Central memory CD8-positive, alpha-beta T cell (primary cell): ENCODE measurements around the gene NTF3.

Experiments used
- ATAC-seq: fragments of 150-1000 bp; cut with Tn5 transposase; replicated peaks from 2 replicates; pipeline ENCODE4 v1.10.0; 2022; ENCODE audit warnings: mild to moderate bottlenecking, moderate FRiP score, moderate number of reproducible peaks; ENCODE audit not compliant: poor library complexity, severe bottlenecking; ENCODE audit errors: extremely low read depth
- DNase-seq, 2 donors: peaks; one replicate each; pipeline ENCODE4 v3.0.0; 2021; ENCODE audit warnings: low spot score in 2 of 2
- H3K27ac Mint-ChIP-seq: one replicate; pipeline ENCODE4 v1.8.0; 2022; ENCODE audit warnings: low read depth, mild to moderate bottlenecking, moderate library complexity, mixed read lengths
- H3K27me3 Mint-ChIP-seq: one replicate; pipeline ENCODE4 v1.8.0; 2022; ENCODE audit warnings: mixed read lengths
- H3K36me3 Mint-ChIP-seq: one replicate; pipeline ENCODE4 v1.8.0; 2022; ENCODE audit warnings: mild to moderate bottlenecking, moderate library complexity, mixed read lengths; ENCODE audit not compliant: insufficient read depth
- H3K4me1 Mint-ChIP-seq: one replicate; pipeline ENCODE4 v1.8.0; 2022; ENCODE audit warnings: mixed read lengths
- H3K4me3 Mint-ChIP-seq: one replicate; pipeline ENCODE4 v1.8.0; 2022; ENCODE audit warnings: mild to moderate bottlenecking, moderate library complexity, mixed read lengths
- H3K9me3 Mint-ChIP-seq: one replicate; pipeline ENCODE4 v1.8.0; 2022; ENCODE audit warnings: mixed read lengths

Gene NTF3

GRCh38 chr12:5407034-5407856, 24.7 kb upstream of the NTF3 start:
- no peaks in the 10 kb centered on the region for H3K36me3 Mint-ChIP-seq
- no peaks in the 10 kb centered on the region for H3K9me3 Mint-ChIP-seq
- ATAC-seq = no peak

GRCh38 chr12:5409619-5410018, 22.3 kb upstream of the NTF3 start:
- DNase-seq = no peak
- Mint-ChIP-seq H3K9me3 (peaks cover 2% of the 10 kb centered on the region), H3K27ac (no peak overlapping the region), H3K4me3 (no peak overlapping the region), H3K4me1 (no peaks in the 10 kb centered on the region), H3K36me3 (no peaks in the 10 kb centered on the region), H3K27me3 (peaks cover 23% of the 10 kb centered on the region)
- ATAC-seq = no peak

More at GRCh38 chr12:5407034-5407856, 24.7 kb upstream of the NTF3 start:
- no peak for DNase-seq
- Mint-ChIP-seq H3K4me1 (no peaks in the 10 kb centered on the region), H3K27me3 (peaks cover 32% of the 10 kb centered on the region), H3K27ac (no peak overlapping the region), H3K4me3 (no peak overlapping the region)

- no peak for ATAC-seq
- peaks cover 26% of the 10 kb centered on the region for H3K27me3 Mint-ChIP-seq
- H3K27ac Mint-ChIP-seq = no peak overlapping the region
- no peaks in the 10 kb centered on the region for H3K4me1 Mint-ChIP-seq
- peaks cover 5% of the 10 kb centered on the region for H3K9me3 Mint-ChIP-seq
- H3K36me3 Mint-ChIP-seq = no peaks in the 10 kb centered on the region
- DNase-seq = no peak
- H3K4me3 Mint-ChIP-seq = no peak overlapping the region
Measured at GRCh38 chr12:5416571-5416970, 15.3 kb upstream of the NTF3 start.

- H3K27ac Mint-ChIP-seq = no peak overlapping the region
- peaks cover 5% of the 10 kb centered on the region for H3K9me3 Mint-ChIP-seq
- DNase-seq = no peak
- ATAC-seq = no peak
- H3K27me3 Mint-ChIP-seq = peaks cover 26% of the 10 kb centered on the region
- H3K36me3 Mint-ChIP-seq = no peaks in the 10 kb centered on the region
- H3K4me3 Mint-ChIP-seq = no peak overlapping the region
- H3K4me1 Mint-ChIP-seq = no peaks in the 10 kb centered on the region
Measured at GRCh38 chr12:5417500-5417899, 14.4 kb upstream of the NTF3 start.

GRCh38 chr12:5428332-5429221, 3.3 kb upstream of the NTF3 start:
- H3K27me3 Mint-ChIP-seq = peaks cover 58% of the 10 kb centered on the region
- H3K9me3 Mint-ChIP-seq = no peaks in the 10 kb centered on the region
- DNase-seq (no peak), ATAC-seq (no peak)
- H3K4me1 Mint-ChIP-seq = peaks cover 5% of the 10 kb centered on the region
- H3K4me3 Mint-ChIP-seq = no peak overlapping the region
- no peak overlapping the region for H3K27ac Mint-ChIP-seq
- no peaks in the 10 kb centered on the region for H3K36me3 Mint-ChIP-seq

GRCh38 chr12:5429741-5430557, 2.0 kb upstream of the NTF3 start:
- peaks cover 58% of the 10 kb centered on the region for H3K27me3 Mint-ChIP-seq
- H3K9me3 Mint-ChIP-seq = no peaks in the 10 kb centered on the region
- ATAC-seq (no peak), DNase-seq (no peak)
- H3K4me1 Mint-ChIP-seq = peaks cover 5% of the 10 kb centered on the region
- no peaks in the 10 kb centered on the region for H3K36me3 Mint-ChIP-seq
- H3K27ac Mint-ChIP-seq = no peak overlapping the region
- H3K4me3 Mint-ChIP-seq = no peak overlapping the region

- Mint-ChIP-seq H3K36me3 (no peaks in the 10 kb centered on the region), H3K27ac (no peak overlapping the region)
- no peak for ATAC-seq
Measured at GRCh38 chr12:5430641-5431603, 986 bp upstream of the NTF3 start.

GRCh38 chr12:5433081-5433844, 1.4 kb downstream of the NTF3 start:
- H3K4me3 Mint-ChIP-seq = no peak overlapping the region
- H3K27ac Mint-ChIP-seq = no peak overlapping the region
- peaks cover 43% of the 10 kb centered on the region for H3K27me3 Mint-ChIP-seq
- H3K36me3 Mint-ChIP-seq = no peaks in the 10 kb centered on the region
- DNase-seq = no peak
- ATAC-seq = no peak
- no peaks in the 10 kb centered on the region for H3K9me3 Mint-ChIP-seq
- peaks cover 5% of the 10 kb centered on the region for H3K4me1 Mint-ChIP-seq

More at GRCh38 chr12:5430641-5431603, 986 bp upstream of the NTF3 start:
- peaks cover 58% of the 10 kb centered on the region for H3K27me3 Mint-ChIP-seq
- no peak for DNase-seq
- H3K4me1 Mint-ChIP-seq = peaks cover 5% of the 10 kb centered on the region
- no peak overlapping the region for H3K4me3 Mint-ChIP-seq
- H3K9me3 Mint-ChIP-seq = no peaks in the 10 kb centered on the region

GRCh38 chr12:5433845-5434646, 2.1 kb downstream of the NTF3 start:
- Mint-ChIP-seq H3K9me3 (no peaks in the 10 kb centered on the region), H3K36me3 (no peaks in the 10 kb centered on the region), H3K27me3 (peaks cover 35% of the 10 kb centered on the region), H3K4me3 (no peak overlapping the region), H3K27ac (no peak overlapping the region), H3K4me1 (peaks cover 5% of the 10 kb centered on the region)
- no peak for ATAC-seq
- no peak for DNase-seq

- Mint-ChIP-seq H3K9me3 (no peaks in the 10 kb centered on the region), H3K27me3 (peaks cover 26% of the 10 kb centered on the region), H3K4me1 (peaks cover 5% of the 10 kb centered on the region), H3K4me3 (no peak overlapping the region), H3K27ac (no peak overlapping the region), H3K36me3 (no peaks in the 10 kb centered on the region)
- no peak for DNase-seq
- no peak for ATAC-seq
Measured at GRCh38 chr12:5434647-5435560, 3.0 kb downstream of the NTF3 start.
